Mesenchymal stem cell (in vitro differentiated cells and primary cell): ENCODE measurements around the gene TMEM98.
A peak's percentile ranks its signal among the peaks of the same experiment; 100 is the strongest.

ENCODE experiments used
- DNase-seq: peaks from one replicate; pipeline ENCODE4 v3.0.0-alpha.2; 2013
- H2AFZ ChIP-seq: one replicate; pipeline ENCODE4 v1.6.1; 2013; ENCODE audit warnings: low read depth, mild to moderate bottlenecking, control low read depth, inconsistent platforms, low read length, moderate library complexity
- H2AK5ac ChIP-seq: 2 replicates; pipeline ENCODE4 v1.6.1; 2013; ENCODE audit warnings: low read length, moderate library complexity, mild to moderate bottlenecking, inconsistent platforms; ENCODE audit not compliant: severe bottlenecking
- H2BK120ac ChIP-seq: one replicate; pipeline ENCODE4 v1.6.1; 2013; ENCODE audit warnings: low read depth, mild to moderate bottlenecking, inconsistent platforms, low read length, moderate library complexity
- H2BK12ac ChIP-seq, 2 experiments: one replicate each; pipeline ENCODE4 v1.6.1; 2013; ENCODE audit warnings: inconsistent platforms in 2 of 2, low read length in 2 of 2, mild to moderate bottlenecking in 2 of 2, moderate library complexity in 2 of 2, control low read depth in 1 of 2
- H2BK15ac ChIP-seq: one replicate; pipeline ENCODE4 v1.6.1; 2013; ENCODE audit warnings: mild to moderate bottlenecking, low read depth, inconsistent platforms; ENCODE audit not compliant: poor library complexity, severe bottlenecking
- H2BK5ac ChIP-seq: 2 replicates; pipeline ENCODE4 v1.6.1; 2013; ENCODE audit warnings: low read depth, mild to moderate bottlenecking, low read length, control low read depth, inconsistent platforms; ENCODE audit not compliant: poor library complexity, severe bottlenecking
- H3K14ac ChIP-seq, 2 experiments: one replicate each; pipeline ENCODE4 v1.6.1; 2013; ENCODE audit warnings: inconsistent platforms in 2 of 2, low read length in 2 of 2, control low read depth in 1 of 2, mild to moderate bottlenecking in 1 of 2, moderate library complexity in 1 of 2
- H3K18ac ChIP-seq, 2 experiments: one replicate each; pipeline ENCODE4 v1.6.1; 2013; ENCODE audit warnings: inconsistent platforms in 2 of 2, low read length in 2 of 2, control low read depth in 1 of 2, low read depth in 1 of 2, mild to moderate bottlenecking in 1 of 2
- H3K23ac ChIP-seq, 2 experiments: one replicate each; pipeline ENCODE4 v1.6.1; 2013; ENCODE audit warnings: inconsistent platforms in 2 of 2, low read length in 2 of 2, mild to moderate bottlenecking in 2 of 2, moderate library complexity in 2 of 2, control low read depth in 1 of 2
- H3K27ac ChIP-seq: 2 replicates; pipeline ENCODE4 v1.5.1; 2013; ENCODE audit warnings: mild to moderate bottlenecking, moderate library complexity, low read length, control low read depth, inconsistent platforms; ENCODE audit not compliant: poor library complexity, severe bottlenecking
- H3K27me3 ChIP-seq, 2 experiments: 2 replicates each; pipeline versions ENCODE4 v1.6.1 to v1.7.0; 2013; ENCODE audit warnings: low read length in 2 of 2, mild to moderate bottlenecking in 2 of 2, moderate library complexity in 2 of 2, control low read depth in 1 of 2, inconsistent platforms in 1 of 2; ENCODE audit not compliant: control insufficient read depth in 1 of 2, insufficient read depth in 1 of 2
- H3K36me3 ChIP-seq, 2 experiments: 2 replicates each; pipeline versions ENCODE4 v1.6.1 to v1.7.0; 2013; ENCODE audit warnings: low read length in 2 of 2, control low read depth in 1 of 2, inconsistent platforms in 1 of 2, low read depth in 1 of 2, mild to moderate bottlenecking in 1 of 2; ENCODE audit not compliant: insufficient read depth in 2 of 2, control insufficient read depth in 1 of 2
- H3K4ac ChIP-seq, 2 experiments: one replicate each; pipeline ENCODE4 v1.6.1; 2013; ENCODE audit warnings: inconsistent platforms in 2 of 2, low read length in 2 of 2, mild to moderate bottlenecking in 2 of 2, moderate library complexity in 2 of 2, control low read depth in 1 of 2, low read depth in 1 of 2
- H3K4me1 ChIP-seq: 2 replicates; pipeline ENCODE4 v1.6.1; 2013; ENCODE audit warnings: low read depth, low read length, control low read depth; ENCODE audit not compliant: control insufficient read depth, insufficient read depth
- H3K4me2 ChIP-seq: 2 replicates; pipeline ENCODE4 v1.6.1; 2013; ENCODE audit warnings: low read length, mild to moderate bottlenecking, inconsistent platforms; ENCODE audit not compliant: poor library complexity, severe bottlenecking
- H3K4me3 ChIP-seq, 2 experiments: 2 replicates each; pipeline versions ENCODE4 v1.5.1 to v1.7.0; 2013; ENCODE audit warnings: low read length in 2 of 2, mild to moderate bottlenecking in 2 of 2, control low read depth in 1 of 2, low read depth in 1 of 2; ENCODE audit not compliant: insufficient read depth in 1 of 2
- H3K79me1 ChIP-seq: replicated peaks from 2 replicates; pipeline ENCODE4 v1.6.1; 2013; ENCODE audit warnings: mild to moderate bottlenecking, control low read depth, low read length, inconsistent platforms; ENCODE audit not compliant: poor library complexity, severe bottlenecking
- H3K9ac ChIP-seq: 2 replicates; pipeline ENCODE4 v1.7.0; 2013; ENCODE audit warnings: mild to moderate bottlenecking, low read length, moderate library complexity
- H3K9me3 ChIP-seq: 2 replicates; pipeline ENCODE4 v1.7.0; 2013; ENCODE audit warnings: mild to moderate bottlenecking, low read length; ENCODE audit not compliant: control insufficient read depth
- H4K8ac ChIP-seq: one replicate; pipeline ENCODE4 v1.6.1; 2013; ENCODE audit warnings: inconsistent platforms, mild to moderate bottlenecking, low read length, moderate library complexity
- H4K91ac ChIP-seq: one replicate; pipeline ENCODE4 v1.6.1; 2013; ENCODE audit warnings: mild to moderate bottlenecking, low read length, inconsistent platforms
- WGBS: methylation state at CpG from one replicate; pipeline ENCODE4 v1.1.7; 2013; ENCODE audit warnings: mixed read lengths; 5-methylcytosine and 5-hydroxymethylcytosine counted together

TMEM98 gene

GRCh38 chr17:32992321-32993033, 64.5 kb downstream of the TMEM98 start:
- Histone ChIP-seq H3K79me1 (no peaks in the 10 kb centered on the region), H3K4me2 (no peak overlapping the region), H3K23ac (no peak overlapping the region), H3K27ac (no peak overlapping the region), H2BK5ac (no peak overlapping the region), H3K9ac (no peak overlapping the region), H4K91ac (no peak overlapping the region), H3K18ac (no peak overlapping the region), H3K27me3 (peaks cover 22 to 84% of the 10 kb centered on the region in 2 experiments), H3K4me1 (no peaks in the 10 kb centered on the region), H3K14ac (no peak overlapping the region), H2BK120ac (no peak overlapping the region), H4K8ac (no peak overlapping the region), H2BK12ac (no peak overlapping the region), H3K4ac (no peak overlapping the region), H2BK15ac (no peak overlapping the region), H2AFZ (no peak overlapping the region), H3K9me3 (peaks cover 13% of the 10 kb centered on the region), H3K36me3 (no peaks in the 10 kb centered on the region), H2AK5ac (no peak overlapping the region), H3K4me3 (no peak overlapping the region)
- WGBS: 79% methylated on average over 13 of the region's 13 CpGs
- no peak for DNase-seq

GRCh38 chr17:32993977-32994376, 66.0 kb downstream of the TMEM98 start:
- no peak overlapping the region for H2BK15ac ChIP-seq
- H4K91ac ChIP-seq: no peak overlapping the region
- no peak overlapping the region for H2BK5ac ChIP-seq
- WGBS: 74% methylated on average over 4 of the region's 9 CpGs
- H2AFZ ChIP-seq: no peak overlapping the region
- no peak overlapping the region for H3K9ac ChIP-seq
- peaks cover 8% of the 10 kb centered on the region for H3K4me1 ChIP-seq
- H3K4me3 ChIP-seq: no peak overlapping the region
- no peak overlapping the region for H3K18ac ChIP-seq
- no peaks in the 10 kb centered on the region for H3K36me3 ChIP-seq
- no peak overlapping the region for H2AK5ac ChIP-seq
- no peak overlapping the region for H3K27ac ChIP-seq
- no peak overlapping the region for H3K4ac ChIP-seq
- no peak overlapping the region for H4K8ac ChIP-seq
- no peak overlapping the region for H3K14ac ChIP-seq
- no peaks in the 10 kb centered on the region for H3K79me1 ChIP-seq
- DNase-seq: no peak
- peak overlapping the region in 1 of 2 experiments; percentile 19 for H3K23ac ChIP-seq
- H3K4me2 ChIP-seq: no peak overlapping the region
- H3K27me3 ChIP-seq: peaks cover 22 to 83% of the 10 kb centered on the region in 2 experiments
- peaks cover 3% of the 10 kb centered on the region for H3K9me3 ChIP-seq
- H2BK120ac ChIP-seq: no peak overlapping the region
- no peak overlapping the region for H2BK12ac ChIP-seq
